Fibroblast of lung (primary cell): ENCODE measurements around the gene ERI3. TPM values are rescaled to one million over a fixed set of nuclear protein-coding genes. Genes with fewer than 3 reads are reported as not detected.

Source experiments
- DNase-seq, 2 donors: peaks; one replicate each; pipeline versions ENCODE4 v3.0.0 to v3.0.0-alpha.2; 2010; ENCODE audit warnings: low read depth in 2 of 2
- H2AFZ ChIP-seq: 2 replicates; pipeline ENCODE4 v1.5.1; 2012; ENCODE audit warnings: low read length, control low read depth, inconsistent platforms
- H3K27ac ChIP-seq: 2 replicates; pipeline ENCODE4 v1.5.1; 2011; ENCODE audit warnings: low read length, control low read depth; ENCODE audit not compliant: insufficient read depth
- H3K27me3 ChIP-seq: 2 replicates; pipeline ENCODE4 v1.5.1; 2011; ENCODE audit warnings: mild to moderate bottlenecking, low read length; ENCODE audit not compliant: control insufficient read depth, insufficient read depth
- H3K36me3 ChIP-seq: 2 replicates; pipeline ENCODE4 v1.5.1; 2011; ENCODE audit warnings: low read length; ENCODE audit not compliant: control insufficient read depth, insufficient read depth
- H3K4me1 ChIP-seq: 2 replicates; pipeline ENCODE4 v1.5.1; 2011; ENCODE audit warnings: low read length; ENCODE audit not compliant: control insufficient read depth, insufficient read depth; ENCODE audit errors: extremely low read depth
- H3K4me2 ChIP-seq: 2 replicates; pipeline ENCODE4 v1.5.1; 2011; ENCODE audit warnings: low read length, control low read depth; ENCODE audit not compliant: insufficient read depth; ENCODE audit errors: extremely low read depth
- H3K4me3 ChIP-seq, 4 experiments: fragments of 200-600 bp in 1 of 4; sonication (generic) in 1 of 4; replicated peaks in 1 of 4; 2 replicates each; pipeline ENCODE4 v1.5.1; 2011 to 2016; ENCODE audit warnings: low read length in 4 of 4, low read depth in 3 of 4, mild to moderate bottlenecking in 3 of 4, control low read depth in 2 of 4, inconsistent platforms in 1 of 4, mixed read lengths in 1 of 4; ENCODE audit not compliant: insufficient read depth in 1 of 4; ENCODE audit errors: control extremely low read depth in 1 of 4
- H3K79me2 ChIP-seq: 2 replicates; pipeline ENCODE4 v1.5.1; 2012; ENCODE audit warnings: mild to moderate bottlenecking, low read length, inconsistent platforms; ENCODE audit not compliant: control insufficient read depth, insufficient read depth
- H3K9ac ChIP-seq: 2 replicates; pipeline ENCODE4 v1.5.1; 2011; ENCODE audit warnings: mild to moderate bottlenecking, low read length, control low read depth; ENCODE audit not compliant: insufficient read depth
- H3K9me3 ChIP-seq: 2 replicates; pipeline ENCODE4 v1.5.1; 2012; ENCODE audit warnings: low read depth, low read length; ENCODE audit not compliant: control insufficient read depth, insufficient read depth
- H4K20me1 ChIP-seq: 2 replicates; pipeline ENCODE4 v1.5.1; 2011; ENCODE audit warnings: low read length; ENCODE audit not compliant: control insufficient read depth, insufficient read depth; ENCODE audit errors: extremely low read depth
- CTCF ChIP-seq, 2 donors: IDR thresholded peaks in 1 of 2; conservative IDR thresholded peaks in 1 of 2; 1 replicate in 1 of 2; 2 replicates in 1 of 2; pipeline ENCODE4 v1.5.1; 2011 to 2012; ENCODE audit warnings: low read length in 2 of 2, control low read depth in 1 of 2, inconsistent platforms in 1 of 2, low read depth in 1 of 2, mild to moderate bottlenecking in 1 of 2
- EZH2 ChIP-seq: IDR thresholded peaks from 2 replicates; pipeline ENCODE4 v1.5.1; 2012; ENCODE audit warnings: low read length, control low read depth, mild to moderate bottlenecking; ENCODE audit errors: missing control alignments
- polyA plus RNA-seq, 2 donors: library from polyadenylated mRNA; depleted of rRNA in 1 of 2; stranded (reverse) in 1 of 2; unstranded in 1 of 2; fragments of >200 nt; gene quantifications; 2 replicates each; pipeline ENCODE4 v1.2.1, GENCODE V29; 2011 to 2012; ENCODE audit warnings: missing spikeins in 1 of 2
- total RNA-seq: library from RNA; depleted of rRNA; stranded (reverse); fragments of >200 nt; gene quantifications from 2 replicates; pipeline ENCODE4 v1.2.1, GENCODE V29; 2014

Gene ERI3
- total and polyA plus RNA-seq, 2 donors (not counting 1 experiment from before 2014, with no cell fraction given), result 43.4 to 44.9 TPM

- Histone ChIP-seq H3K4me2 (no peak overlapping the region), H3K9ac (no peak overlapping the region)
- no peak for DNase-seq
These were observed 71.4 kb downstream of the ERI3 start for GRCh38 chr1:44283524-44284173.

GRCh38 chr1:44282704-44283426 lies 72.2 kb downstream of the ERI3 start:
- no peak overlapping the region for H3K9ac ChIP-seq
- DNase-seq, result no peak
- TF ChIP-seq CTCF (conservative IDR thresholded peaks at IDR 0.05 in 1 of 2, IDR thresholded peaks at IDR 0.05 in 1 of 2; ENCODE audit: low read depth in 1 of 2, low read length in 2 of 2) (no peak), EZH2 (no peak)

More at GRCh38 chr1:44283524-44284173, 71.4 kb downstream of the ERI3 start:
- H3K79me2 ChIP-seq, result no peaks in the 10 kb centered on the region
- no peak overlapping the region for H3K4me3 ChIP-seq
- H3K4me1 ChIP-seq, result no peaks in the 10 kb centered on the region
- no peaks in the 10 kb centered on the region for H3K27me3 ChIP-seq
- H3K9me3 ChIP-seq, result no peaks in the 10 kb centered on the region
- H2AFZ ChIP-seq, result no peak overlapping the region
- no peaks in the 10 kb centered on the region for H4K20me1 ChIP-seq
- peaks cover 3% of the 10 kb centered on the region for H3K36me3 ChIP-seq
- H3K27ac ChIP-seq, result no peak overlapping the region
- TF ChIP-seq CTCF (conservative IDR thresholded peaks at IDR 0.05 in 1 of 2, IDR thresholded peaks at IDR 0.05 in 1 of 2; ENCODE audit: low read depth in 1 of 2, low read length in 2 of 2), result no peak
- TF ChIP-seq EZH2, result no peak

GRCh38 chr1:44281962-44282703 lies 72.9 kb downstream of the ERI3 start:
- H3K9me3 ChIP-seq, result no peaks in the 10 kb centered on the region

More at GRCh38 chr1:44282704-44283426, 72.2 kb downstream of the ERI3 start:
- no peak overlapping the region for H2AFZ ChIP-seq
- no peaks in the 10 kb centered on the region for H3K79me2 ChIP-seq
- no peaks in the 10 kb centered on the region for H3K9me3 ChIP-seq
- H3K4me1 ChIP-seq, result no peaks in the 10 kb centered on the region
- no peak overlapping the region for H3K4me3 ChIP-seq
- H3K4me2 ChIP-seq, result no peak overlapping the region
- peaks cover 3% of the 10 kb centered on the region for H3K36me3 ChIP-seq
- H3K27me3 ChIP-seq, result no peaks in the 10 kb centered on the region
- H3K27ac ChIP-seq, result no peak overlapping the region
- no peaks in the 10 kb centered on the region for H4K20me1 ChIP-seq

More at GRCh38 chr1:44281962-44282703, 72.9 kb downstream of the ERI3 start:
- H3K79me2 ChIP-seq, result no peaks in the 10 kb centered on the region
- H2AFZ ChIP-seq, result no peak overlapping the region
- no peak for TF ChIP-seq EZH2
- no peak for TF ChIP-seq CTCF (conservative IDR thresholded peaks at IDR 0.05 in 1 of 2, IDR thresholded peaks at IDR 0.05 in 1 of 2; ENCODE audit: low read depth in 1 of 2, low read length in 2 of 2)
- H3K36me3 ChIP-seq, result peaks cover 3% of the 10 kb centered on the region
- no peak for DNase-seq
- no peaks in the 10 kb centered on the region for H3K27me3 ChIP-seq
- H3K4me1 ChIP-seq, result no peaks in the 10 kb centered on the region
- no peak overlapping the region for H3K4me3 ChIP-seq
- no peak overlapping the region for H3K27ac ChIP-seq
- no peaks in the 10 kb centered on the region for H4K20me1 ChIP-seq
- no peak overlapping the region for H3K4me2 ChIP-seq
- no peak overlapping the region for H3K9ac ChIP-seq
